GM18526 (cell line): ENCODE results near the gene CFP.

ENCODE experiments used
- POLR2A ChIP-seq: IDR thresholded peaks from 3 replicates; pipeline ENCODE4 v1.6.1; 2011; ENCODE audit not compliant: insufficient read length; ENCODE audit errors: extremely low read depth

The CFP gene

DNA sequence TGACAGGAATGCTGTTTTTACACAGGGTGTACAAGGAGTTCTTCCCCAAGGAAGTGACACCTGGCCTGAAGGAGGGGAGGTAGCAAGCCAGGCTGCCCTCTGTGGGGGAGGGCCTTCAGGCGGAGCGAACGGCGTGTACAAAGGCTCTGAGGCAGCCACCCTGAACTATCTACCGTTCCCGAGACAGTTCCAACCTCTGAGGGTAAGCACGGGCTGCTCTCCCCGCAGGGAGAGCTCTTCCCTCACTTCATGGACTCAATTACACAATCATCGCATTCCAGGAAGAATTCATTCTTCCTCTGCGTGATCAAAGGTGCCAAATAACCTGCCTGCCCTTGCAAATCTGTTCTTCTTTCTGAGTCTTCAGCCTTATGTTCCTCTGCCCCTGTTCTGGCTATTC, 15.8 kb upstream of the CFP start:
- no peak for TF ChIP-seq POLR2A

- no peak for TF ChIP-seq POLR2A
Measured at GRCh38 chrX:47644557-47645091, 14.9 kb upstream of the CFP start.

- no peak for TF ChIP-seq POLR2A
Measured at GRCh38 chrX:47643926-47644325, 14.2 kb upstream of the CFP start.

DNA sequence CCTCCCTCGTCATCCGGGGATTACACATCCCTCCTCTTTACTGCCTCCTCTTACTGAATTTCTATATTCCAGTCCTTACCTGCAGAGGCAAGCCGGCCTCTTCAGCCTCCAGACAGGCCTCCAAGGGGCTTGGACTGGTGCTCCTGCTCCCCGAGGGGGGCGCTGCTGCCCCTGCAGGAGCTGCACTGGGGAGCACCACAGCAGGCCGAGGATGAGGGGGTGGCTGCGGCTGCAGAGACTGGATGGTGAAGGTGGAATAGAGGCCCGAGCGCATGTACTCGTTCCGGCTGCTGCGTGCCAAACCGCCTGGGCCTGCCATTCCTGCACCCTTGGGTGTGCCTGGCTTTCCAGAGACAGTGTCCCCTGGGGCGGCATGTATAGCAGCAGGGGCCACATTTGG, 9.1 kb upstream of the CFP start:
- no peak for TF ChIP-seq POLR2A

- TF ChIP-seq POLR2A, result no peak
Measured at GRCh38 chrX:47637546-47638195, 7.9 kb upstream of the CFP start.

DNA sequence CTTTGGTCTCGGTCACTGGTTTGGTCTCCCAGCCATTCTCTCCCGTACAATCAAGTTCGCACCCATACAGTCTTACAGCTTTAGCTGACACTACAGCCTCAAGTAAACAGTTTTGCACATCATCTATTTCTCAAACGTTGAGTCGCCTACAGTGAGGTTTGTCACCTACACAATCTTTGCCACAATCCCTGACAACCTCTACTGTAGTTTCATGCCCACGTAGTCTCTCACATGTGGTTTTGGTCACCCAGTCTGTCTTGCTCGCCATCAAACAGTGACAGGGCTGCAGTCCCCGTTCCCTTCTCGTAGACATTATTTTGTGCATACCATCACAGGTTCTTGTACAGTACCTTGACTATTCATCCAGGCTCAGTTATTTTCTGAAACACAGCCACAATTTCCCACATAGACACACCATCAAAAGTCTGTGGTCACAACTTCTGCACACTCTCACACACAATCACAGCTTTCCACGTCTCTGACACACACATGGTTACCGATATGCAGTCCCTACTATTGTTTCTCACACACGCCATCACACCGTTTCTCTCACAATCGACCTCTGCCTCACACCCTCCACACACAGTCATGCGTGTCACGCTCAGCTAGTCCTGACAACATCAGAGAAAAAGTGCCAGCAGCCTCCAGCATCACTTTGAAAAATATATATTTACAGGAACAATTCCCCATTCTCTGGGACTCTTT, 5.3 kb upstream of the CFP start:
- TF ChIP-seq POLR2A, result no peak

GRCh38 chrX:47633689-47634590, 4.2 kb upstream of the CFP start:
- no peak for TF ChIP-seq POLR2A

- TF ChIP-seq POLR2A, result no peak
Measured at GRCh38 chrX:47632666-47633065, 2.9 kb upstream of the CFP start.

- no peak for TF ChIP-seq POLR2A
Measured at GRCh38 chrX:47631676-47632075, 1.9 kb upstream of the CFP start.

DNA sequence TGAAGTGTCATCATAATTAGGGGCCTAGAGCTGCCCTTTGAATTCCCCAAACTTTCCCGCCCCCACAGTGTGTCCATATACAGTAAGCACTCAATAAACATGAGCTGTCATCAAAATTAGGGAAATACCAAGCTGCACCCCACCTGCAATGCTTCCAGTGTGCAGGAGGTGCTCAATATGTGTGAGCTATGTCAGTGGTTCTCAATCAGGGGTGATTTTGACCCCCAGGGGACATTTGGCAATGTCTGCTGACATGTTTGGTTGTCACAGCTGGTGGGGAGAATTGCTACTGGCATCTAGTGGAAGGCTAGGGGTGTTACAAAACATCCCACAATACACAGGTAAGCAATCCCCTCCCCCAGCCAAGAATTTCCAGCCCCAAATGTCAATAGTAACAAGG, 748 bp downstream of the CFP start:
- TF ChIP-seq POLR2A, result no peak

- TF ChIP-seq POLR2A, result no peak
Measured at GRCh38 chrX:47625365-47625764, 4.4 kb downstream of the CFP start.

DNA sequence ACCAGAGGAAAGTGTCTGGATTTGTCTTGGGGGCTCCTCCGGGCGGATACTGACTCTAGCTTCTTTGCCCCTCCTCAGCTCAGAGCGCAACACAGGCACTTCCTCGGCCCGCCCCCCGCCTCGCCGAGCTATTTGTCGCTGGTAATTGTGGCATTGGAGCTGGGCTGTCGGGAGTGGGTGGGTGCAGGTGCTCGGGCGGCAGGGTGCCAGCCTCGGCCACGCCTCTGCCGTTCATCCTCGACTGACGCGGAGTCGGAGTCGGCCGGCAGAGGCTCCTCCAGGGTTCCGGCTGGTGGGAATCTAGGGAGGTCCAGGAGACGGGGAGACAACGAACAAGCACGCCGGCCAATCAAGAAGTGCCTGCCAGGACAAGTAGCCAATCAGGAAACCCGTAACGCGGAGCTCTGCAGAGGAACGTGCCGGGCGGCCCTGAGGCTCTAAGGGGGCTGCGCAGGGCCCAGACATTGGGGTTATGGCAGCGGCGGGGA, 6.1 kb downstream of the CFP start:
- TF ChIP-seq POLR2A, result no peak

GRCh38 chrX:47621851-47622250, 7.9 kb downstream of the CFP start:
- no peak for TF ChIP-seq POLR2A

GRCh38 chrX:47620303-47620685, 9.4 kb downstream of the CFP start:
- TF ChIP-seq POLR2A, result no peak

DNA sequence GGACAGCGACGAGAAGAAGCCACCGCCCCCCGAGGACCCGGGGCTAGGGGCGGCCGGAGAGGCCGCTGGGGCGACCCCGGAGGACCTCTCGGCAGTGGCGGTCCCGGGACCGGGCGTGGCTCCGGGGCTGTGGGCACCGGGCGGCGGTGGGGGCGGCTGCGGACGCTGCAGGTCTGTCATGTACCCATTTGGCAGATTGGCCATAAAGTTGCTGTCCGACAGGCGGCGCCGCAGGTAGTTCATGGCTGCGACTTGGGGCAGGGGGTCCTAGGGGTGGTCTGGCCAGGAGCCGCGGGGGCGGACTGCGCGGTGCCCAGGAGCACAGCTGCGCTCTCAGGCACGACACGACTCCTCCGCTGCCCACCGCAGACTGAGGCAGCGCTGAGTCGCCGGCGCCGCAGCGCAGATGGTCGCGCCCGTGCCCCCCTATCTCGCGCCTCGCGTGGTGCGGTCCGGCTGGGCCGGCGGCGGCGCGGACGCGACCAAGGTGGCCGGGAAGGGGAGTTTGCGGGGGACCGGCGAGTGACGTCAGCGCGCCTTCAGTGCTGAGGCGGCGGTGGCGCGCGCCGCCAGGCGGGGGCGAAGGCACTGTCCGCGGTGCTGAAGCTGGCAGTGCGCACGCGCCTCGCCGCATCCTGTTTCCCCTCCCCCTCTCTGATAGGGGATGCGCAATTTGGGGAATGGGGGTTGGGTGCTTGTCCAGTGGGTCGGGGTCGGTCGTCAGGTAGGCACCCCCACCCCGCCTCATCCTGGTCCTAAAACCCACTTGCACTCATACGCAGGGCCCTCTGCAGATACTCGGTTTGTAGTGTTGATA, 10.0 kb downstream of the CFP start, which contains the start of gene SYN1:
Gene SYN1, minus strand, starts transcription at position 372 of the 817 bp plus-strand sequence. Its CDS starts 129 bp downstream, at position 243.
- TF ChIP-seq POLR2A, result no peak
